GM10266 (cell line): ENCODE data around the gene TFCP2.
A peak's percentile ranks its signal among the peaks of the same experiment; 100 is the strongest.

Source experiments
- DNase-seq: peaks from one replicate; pipeline ENCODE4 v3.0.0; 2012; ENCODE audit errors: extremely low spot score
- TF ChIP-seq, protein P1 (sequence below): IDR thresholded peaks from 2 replicates; pipeline ENCODE4 v1.5.1; 2012; ENCODE audit warnings: mild to moderate bottlenecking, low read depth; ENCODE audit not compliant: control insufficient read depth, insufficient read depth; ENCODE audit errors: missing control alignments

Gene TFCP2

DNA sequence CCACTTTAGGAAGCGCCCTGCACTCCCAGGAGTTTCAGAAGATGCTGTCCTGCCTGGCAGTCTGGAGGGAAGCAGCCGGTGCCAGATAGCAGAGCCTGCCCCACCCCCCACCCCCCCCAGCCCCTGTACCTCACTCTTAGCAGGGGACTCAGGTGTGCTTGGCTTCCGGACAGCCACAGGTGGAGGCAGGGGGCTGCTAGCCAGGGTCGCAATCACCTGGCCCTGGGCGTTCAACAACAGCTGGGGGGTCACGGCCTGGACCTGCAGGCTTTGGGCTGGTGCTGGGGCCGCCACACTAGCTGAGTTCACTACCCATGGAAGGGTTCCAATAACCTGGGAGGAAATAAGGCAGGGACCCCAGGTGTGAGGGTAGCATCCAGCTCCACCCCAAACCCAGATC, 22.9 kb upstream of the TFCP2 start:
- no peak for DNase-seq
- TF ChIP-seq, protein P1, sequence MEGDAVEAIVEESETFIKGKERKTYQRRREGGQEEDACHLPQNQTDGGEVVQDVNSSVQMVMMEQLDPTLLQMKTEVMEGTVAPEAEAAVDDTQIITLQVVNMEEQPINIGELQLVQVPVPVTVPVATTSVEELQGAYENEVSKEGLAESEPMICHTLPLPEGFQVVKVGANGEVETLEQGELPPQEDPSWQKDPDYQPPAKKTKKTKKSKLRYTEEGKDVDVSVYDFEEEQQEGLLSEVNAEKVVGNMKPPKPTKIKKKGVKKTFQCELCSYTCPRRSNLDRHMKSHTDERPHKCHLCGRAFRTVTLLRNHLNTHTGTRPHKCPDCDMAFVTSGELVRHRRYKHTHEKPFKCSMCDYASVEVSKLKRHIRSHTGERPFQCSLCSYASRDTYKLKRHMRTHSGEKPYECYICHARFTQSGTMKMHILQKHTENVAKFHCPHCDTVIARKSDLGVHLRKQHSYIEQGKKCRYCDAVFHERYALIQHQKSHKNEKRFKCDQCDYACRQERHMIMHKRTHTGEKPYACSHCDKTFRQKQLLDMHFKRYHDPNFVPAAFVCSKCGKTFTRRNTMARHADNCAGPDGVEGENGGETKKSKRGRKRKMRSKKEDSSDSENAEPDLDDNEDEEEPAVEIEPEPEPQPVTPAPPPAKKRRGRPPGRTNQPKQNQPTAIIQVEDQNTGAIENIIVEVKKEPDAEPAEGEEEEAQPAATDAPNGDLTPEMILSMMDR: no peak

DNA sequence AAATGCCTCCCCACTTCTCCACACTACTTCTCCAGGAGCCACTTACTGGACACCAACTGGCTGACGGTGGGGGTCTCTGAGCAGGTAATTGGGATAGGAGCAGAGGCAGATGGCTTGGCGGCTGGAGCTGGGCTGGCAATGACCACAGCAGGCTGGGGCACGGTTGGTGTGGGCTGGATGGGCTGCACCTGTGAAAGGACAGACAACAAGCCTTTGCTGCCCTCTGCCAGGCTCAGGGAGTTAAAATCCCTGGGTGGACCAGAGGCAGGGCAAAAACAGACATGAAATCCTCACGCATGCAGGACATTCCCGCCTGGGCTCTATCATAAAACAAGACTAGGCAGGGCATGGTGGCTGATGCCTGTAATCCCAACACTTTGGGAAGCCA, 19.3 kb upstream of the TFCP2 start:
- no peak for DNase-seq
- TF ChIP-seq, protein P1: no peak

DNA sequence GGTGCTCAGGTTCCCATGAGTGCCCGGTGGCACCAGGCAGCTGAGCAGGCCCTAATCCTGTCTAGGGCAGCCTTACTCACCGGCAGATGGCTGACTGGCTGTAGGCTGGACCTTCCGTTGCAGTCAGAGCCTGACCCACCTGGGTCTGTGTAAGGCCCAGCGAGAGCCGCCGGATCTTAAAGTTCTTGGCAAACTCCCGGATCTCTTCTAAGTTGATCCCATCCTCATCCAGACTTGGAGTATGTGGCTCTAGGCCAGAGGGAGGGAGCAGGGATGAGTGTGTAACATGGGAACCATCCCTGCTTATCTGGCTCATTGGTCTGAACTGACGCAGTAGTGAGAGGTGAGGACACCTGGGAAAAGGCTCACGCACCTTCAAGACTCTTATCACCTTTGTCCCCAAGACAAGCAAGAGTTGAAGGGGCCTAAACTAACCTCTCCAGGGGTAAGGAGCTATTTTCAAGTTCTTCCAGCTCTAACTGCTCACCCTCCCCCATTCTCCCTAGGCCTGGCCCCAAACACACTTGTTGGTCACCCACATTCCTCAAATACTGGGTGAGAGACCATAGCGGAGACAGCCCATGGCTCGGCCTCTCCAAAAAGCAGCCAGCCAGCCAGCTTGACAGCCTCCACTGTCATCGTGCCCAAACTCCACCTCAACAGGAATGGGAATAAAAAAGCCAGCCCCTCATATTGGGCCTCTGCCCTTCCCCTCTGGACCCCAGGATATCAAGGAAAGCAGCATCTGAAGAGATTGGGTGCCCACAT, 18.8 kb upstream of the TFCP2 start:
- TF ChIP-seq, protein P1: no peak

DNA sequence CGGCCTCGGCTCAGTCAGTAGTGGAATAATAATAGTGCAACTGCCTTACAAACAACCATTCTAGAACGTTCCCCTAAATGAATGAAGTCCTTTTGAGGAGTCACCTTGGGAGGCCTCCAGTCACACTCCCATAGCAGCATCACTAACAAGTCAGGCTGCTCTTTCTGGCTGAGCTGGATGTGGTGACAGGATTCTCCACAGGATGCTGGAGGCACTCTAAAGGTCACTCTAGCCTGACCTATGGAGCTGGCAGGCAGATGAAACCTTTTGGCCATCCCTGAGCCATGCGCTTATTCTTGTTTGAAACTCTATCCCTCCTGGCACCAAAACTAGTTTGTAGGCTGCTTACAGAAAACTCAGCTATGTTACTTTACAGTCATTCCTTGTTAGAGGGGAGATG, 17.9 kb upstream of the TFCP2 start:
- no peak for DNase-seq
- TF ChIP-seq, protein P1: no peak

More for the DNA sequence above, 18.8 kb upstream of the TFCP2 start:
- DNase-seq: no peak

DNA sequence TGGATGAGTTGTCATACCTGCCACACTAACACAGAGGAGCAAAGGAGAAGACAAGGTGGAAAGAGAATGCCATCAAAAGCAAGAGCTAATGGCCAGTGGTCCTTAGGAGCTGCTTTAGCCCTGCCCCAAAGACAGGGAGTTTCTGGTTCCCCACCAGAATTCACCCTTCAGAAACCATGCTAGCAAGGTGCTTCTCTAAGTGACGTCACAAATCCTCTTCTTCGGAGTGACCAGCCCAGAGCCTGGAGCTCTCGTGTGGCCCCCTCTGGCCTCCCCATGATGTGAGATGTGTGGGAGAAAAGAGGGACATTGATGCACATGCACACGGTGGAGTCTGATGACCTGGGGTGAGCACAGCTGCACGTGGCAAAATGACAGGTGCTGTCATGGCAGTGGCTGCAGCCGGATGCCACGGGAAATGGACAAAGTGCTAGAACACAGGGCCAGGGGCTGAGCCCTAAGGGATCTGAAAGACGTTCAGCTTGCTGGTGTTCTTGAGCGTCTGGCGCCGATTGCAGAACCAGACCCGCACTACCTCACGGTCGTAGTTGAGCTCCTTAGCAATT, 16.9 kb upstream of the TFCP2 start:
- DNase-seq: no peak

DNA sequence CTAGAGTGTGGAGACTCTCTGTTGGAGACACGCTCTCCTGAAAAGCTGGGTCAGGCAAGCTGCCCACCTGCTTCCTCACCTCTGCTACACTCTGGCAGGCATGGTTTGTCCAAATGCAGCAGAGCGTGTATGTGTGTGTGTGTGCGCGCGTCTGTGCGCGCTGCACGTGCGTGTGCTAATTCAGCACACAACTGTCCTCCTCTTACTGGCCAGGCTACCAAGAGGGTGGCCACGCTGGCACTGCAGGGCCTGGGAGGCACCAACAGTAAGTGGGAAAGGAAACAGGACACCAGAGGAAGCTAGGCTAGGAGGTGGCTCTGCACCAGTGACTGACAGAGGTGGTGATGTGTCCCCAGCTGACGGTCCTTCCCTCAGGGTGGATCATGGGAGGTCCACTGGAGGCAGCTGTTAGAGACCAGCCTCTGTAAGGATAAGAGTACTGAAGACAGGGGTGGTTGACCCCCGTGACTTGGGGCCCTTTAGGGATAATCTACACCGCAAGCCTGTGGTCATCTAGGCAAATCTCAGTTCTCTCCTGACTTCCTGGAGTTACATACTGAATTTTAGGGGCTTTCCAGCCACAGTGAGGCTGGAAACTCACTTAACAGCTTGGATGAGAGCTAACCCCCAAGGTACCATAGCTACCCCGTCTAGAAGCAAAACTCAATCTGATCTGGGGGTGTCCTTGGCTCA, 15.6 kb upstream of the TFCP2 start:
- TF ChIP-seq, protein P1: no peak
- DNase-seq: peak; percentile 75

More for the DNA sequence above, 16.9 kb upstream of the TFCP2 start:
- TF ChIP-seq, protein P1: no peak

DNA sequence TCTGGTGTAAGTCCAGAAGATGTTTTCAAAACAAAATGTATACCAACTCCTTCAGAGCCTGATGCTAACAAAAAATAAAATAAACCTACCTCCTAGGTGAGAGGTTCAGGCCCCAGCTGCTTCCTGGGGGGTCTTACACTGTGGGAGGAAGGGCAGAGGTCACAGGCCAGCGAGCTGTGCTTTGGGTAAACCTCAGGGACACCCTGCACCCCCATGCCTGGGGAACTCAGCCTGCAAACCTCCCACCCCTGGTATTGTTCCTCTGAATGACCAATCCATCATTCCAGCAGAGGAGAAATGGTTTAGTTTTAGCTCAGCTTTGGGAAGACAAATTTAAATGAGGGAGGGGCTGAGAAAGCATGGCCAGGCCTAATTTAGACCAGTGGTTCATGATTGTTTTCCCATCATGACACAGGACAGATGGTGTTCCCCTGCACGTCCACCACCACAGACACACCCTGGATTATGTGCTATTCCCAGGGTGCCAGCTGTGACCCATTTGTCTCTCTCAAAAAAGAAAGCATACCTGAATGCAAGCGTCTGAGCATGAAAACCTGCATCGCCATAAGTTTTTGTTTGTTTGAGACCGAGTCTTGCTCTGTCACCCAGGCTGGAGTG, 14.5 kb upstream of the TFCP2 start:
- peak; percentile 7 for DNase-seq
- TF ChIP-seq, protein P1: no peak
